GM19468 (cell line): ENCODE data around the gene ABLIM1.

ENCODE experiments used
- ATAC-seq: cut with Tn5 transposase; IDR thresholded peaks from one replicate; pipeline ENCODE4 v1.9.1; 2021; ENCODE audit warnings: mild to moderate bottlenecking, moderate library complexity, moderate number of reproducible peaks; ENCODE audit not compliant: unreplicated experiment; ENCODE audit errors: extremely low read depth

The ABLIM1 gene

GRCh38 chr10:114593816-114594468, 64.1 kb downstream of the ABLIM1 start:
- ATAC-seq, result no peak

GRCh38 chr10:114593240-114593792, 64.8 kb downstream of the ABLIM1 start:
- ATAC-seq, result no peak

GRCh38 chr10:114590993-114591392, 67.1 kb downstream of the ABLIM1 start:
- no peak for ATAC-seq

GRCh38 chr10:114584419-114584818, 73.7 kb downstream of the ABLIM1 start:
- ATAC-seq, result no peak

GRCh38 chr10:114581071-114581470, 77.0 kb downstream of the ABLIM1 start:
- ATAC-seq, result no peak

GRCh38 chr10:114577133-114577532, 80.9 kb downstream of the ABLIM1 start:
- no peak for ATAC-seq

- ATAC-seq, result no peak
These were observed 81.4 kb downstream of the ABLIM1 start for GRCh38 chr10:114576716-114577115.

- ATAC-seq, result no peak
These were observed 82.0 kb downstream of the ABLIM1 start for GRCh38 chr10:114576132-114576487.

- no peak for ATAC-seq
These were observed 82.5 kb downstream of the ABLIM1 start for GRCh38 chr10:114575417-114576131.

- ATAC-seq, result no peak
These were observed 84.6 kb downstream of the ABLIM1 start for GRCh38 chr10:114573330-114574045.

- ATAC-seq, result no peak
These were observed 86.6 kb downstream of the ABLIM1 start for GRCh38 chr10:114571316-114571999.

- ATAC-seq, result no peak
These were observed 92.0 kb downstream of the ABLIM1 start for GRCh38 chr10:114566064-114566463.

GRCh38 chr10:114565066-114565465, 93.0 kb downstream of the ABLIM1 start:
- ATAC-seq, result no peak

GRCh38 chr10:114561008-114561523, 97.0 kb downstream of the ABLIM1 start:
- no peak for ATAC-seq

GRCh38 chr10:114560144-114560543, 97.9 kb downstream of the ABLIM1 start:
- no peak for ATAC-seq

GRCh38 chr10:114559636-114560035, 98.4 kb downstream of the ABLIM1 start:
- no peak for ATAC-seq

GRCh38 chr10:114557854-114558253, 100.2 kb downstream of the ABLIM1 start:
- ATAC-seq, result no peak

GRCh38 chr10:114556236-114557122, 101.6 kb downstream of the ABLIM1 start:
- no peak for ATAC-seq

- ATAC-seq, result no peak
These were observed 104.6 kb downstream of the ABLIM1 start for GRCh38 chr10:114553436-114553835.
